ENCODE data around the gene RBMS3.

- TF ChIP-seq, protein P1, sequence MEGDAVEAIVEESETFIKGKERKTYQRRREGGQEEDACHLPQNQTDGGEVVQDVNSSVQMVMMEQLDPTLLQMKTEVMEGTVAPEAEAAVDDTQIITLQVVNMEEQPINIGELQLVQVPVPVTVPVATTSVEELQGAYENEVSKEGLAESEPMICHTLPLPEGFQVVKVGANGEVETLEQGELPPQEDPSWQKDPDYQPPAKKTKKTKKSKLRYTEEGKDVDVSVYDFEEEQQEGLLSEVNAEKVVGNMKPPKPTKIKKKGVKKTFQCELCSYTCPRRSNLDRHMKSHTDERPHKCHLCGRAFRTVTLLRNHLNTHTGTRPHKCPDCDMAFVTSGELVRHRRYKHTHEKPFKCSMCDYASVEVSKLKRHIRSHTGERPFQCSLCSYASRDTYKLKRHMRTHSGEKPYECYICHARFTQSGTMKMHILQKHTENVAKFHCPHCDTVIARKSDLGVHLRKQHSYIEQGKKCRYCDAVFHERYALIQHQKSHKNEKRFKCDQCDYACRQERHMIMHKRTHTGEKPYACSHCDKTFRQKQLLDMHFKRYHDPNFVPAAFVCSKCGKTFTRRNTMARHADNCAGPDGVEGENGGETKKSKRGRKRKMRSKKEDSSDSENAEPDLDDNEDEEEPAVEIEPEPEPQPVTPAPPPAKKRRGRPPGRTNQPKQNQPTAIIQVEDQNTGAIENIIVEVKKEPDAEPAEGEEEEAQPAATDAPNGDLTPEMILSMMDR (IDR thresholded peaks at IDR 0.05) = no peak
- TF ChIP-seq POLR2A (IDR thresholded peaks at IDR 0.05) (no peak), POLR2AphosphoS5 (IDR thresholded peaks at IDR 0.05; ENCODE audit: insufficient read depth in 1 of 2, low read depth in 1 of 2) (no peak)
Observed at GRCh38 chr3:29577250-29577649, 296.4 kb downstream of the RBMS3 start.

Measured in vagina (tissue), 2 donors.